Stimulated activated naive CD8-positive, alpha-beta T cell treated with anti-CD3 and anti-CD28 coated beads, Interleukin-15, Interleukin-2, amounts not matched to agents 100 ng/mL and 50 ng/mL, for 24 hours (primary cell): ENCODE measurements around the gene WDR87.

Source experiments
- H3K27ac Mint-ChIP-seq: one replicate; pipeline ENCODE4 v1.8.0; 2021; ENCODE audit warnings: mild to moderate bottlenecking, mixed read lengths
- H3K27me3 Mint-ChIP-seq: one replicate; pipeline ENCODE4 v1.8.0; 2021; ENCODE audit warnings: mixed read lengths
- H3K36me3 Mint-ChIP-seq: one replicate; pipeline ENCODE4 v1.8.0; 2021; ENCODE audit warnings: low read depth, mixed read lengths
- H3K4me1 Mint-ChIP-seq: one replicate; pipeline ENCODE4 v1.8.0; 2021; ENCODE audit warnings: low read depth, mixed read lengths
- H3K4me3 Mint-ChIP-seq: one replicate; pipeline ENCODE4 v1.8.0; 2021; ENCODE audit warnings: mild to moderate bottlenecking, mixed read lengths
- H3K9me3 Mint-ChIP-seq: one replicate; pipeline ENCODE4 v1.8.0; 2021; ENCODE audit warnings: mixed read lengths

WDR87 gene

GRCh38 chr19:37905946-37906868 is at the start of gene WDR87:
Gene WDR87 (minus strand): TSS chr19:37906594. CDS start chr19:37898239, 8,355 bp downstream.
- Mint-ChIP-seq H3K4me1 (peaks cover 38% of the 10 kb centered on the region), H3K27ac (peak within 1 kb of the TSS; percentile 85), H3K36me3 (no peaks in the 10 kb centered on the region), H3K9me3 (no peaks in the 10 kb centered on the region), H3K27me3 (no peaks in the 10 kb centered on the region), H3K4me3 (peak within 1 kb of the TSS; percentile 86)

DNA sequence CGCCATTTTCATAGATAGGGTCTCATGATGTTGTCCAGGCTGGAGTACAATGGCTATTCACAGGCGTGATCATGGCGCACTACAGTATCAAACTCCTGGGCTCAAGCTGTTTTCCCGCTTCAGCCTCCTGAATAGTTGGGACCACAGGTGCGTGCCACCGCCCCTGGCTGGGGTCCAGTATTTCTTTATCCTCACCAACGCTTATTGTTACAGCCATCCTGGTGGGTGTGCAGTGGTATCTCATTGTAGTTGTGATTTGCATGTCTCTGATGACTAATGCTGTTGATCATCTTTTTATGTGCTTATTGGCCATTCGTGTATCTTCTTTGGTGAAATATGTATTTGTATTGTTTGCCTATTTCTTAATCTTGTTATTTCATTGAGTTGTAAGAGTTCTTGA is 49.6 kb upstream of the WDR87 start:
- H3K4me3 Mint-ChIP-seq: no peak overlapping the region
- no peaks in the 10 kb centered on the region for H3K27me3 Mint-ChIP-seq
- H3K9me3 Mint-ChIP-seq: peaks cover 8% of the 10 kb centered on the region
- peaks cover 18% of the 10 kb centered on the region for H3K36me3 Mint-ChIP-seq
- H3K4me1 Mint-ChIP-seq: peaks cover 22% of the 10 kb centered on the region
- H3K27ac Mint-ChIP-seq: no peak overlapping the region

DNA sequence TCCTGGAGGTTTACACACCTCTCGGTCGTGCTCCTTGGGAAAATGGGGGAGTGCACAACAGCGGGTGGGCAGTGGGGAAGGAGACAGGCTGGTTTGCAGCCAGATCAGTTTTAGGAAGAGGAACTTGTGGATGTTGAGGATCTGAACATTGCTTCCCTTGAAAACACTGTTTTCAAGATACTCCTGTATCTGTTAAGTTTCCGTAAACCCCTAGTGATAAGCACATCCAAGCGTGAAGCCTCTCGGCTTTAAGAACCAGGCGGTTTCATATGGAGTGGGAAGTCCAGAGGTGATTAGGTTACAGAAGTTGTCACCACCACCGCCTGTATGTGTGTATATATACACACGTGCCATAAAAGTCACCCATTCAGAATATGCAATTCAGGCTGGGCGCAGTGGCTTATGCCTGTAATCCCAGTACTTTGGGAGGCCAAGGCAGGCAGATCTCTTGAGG is 48.1 kb upstream of the WDR87 start:
- peaks cover 8% of the 10 kb centered on the region for H3K9me3 Mint-ChIP-seq
- peaks cover 19% of the 10 kb centered on the region for H3K36me3 Mint-ChIP-seq
- no peak overlapping the region for H3K27ac Mint-ChIP-seq
- peaks cover 28% of the 10 kb centered on the region for H3K4me1 Mint-ChIP-seq
- no peak overlapping the region for H3K4me3 Mint-ChIP-seq
- H3K27me3 Mint-ChIP-seq: no peaks in the 10 kb centered on the region

DNA sequence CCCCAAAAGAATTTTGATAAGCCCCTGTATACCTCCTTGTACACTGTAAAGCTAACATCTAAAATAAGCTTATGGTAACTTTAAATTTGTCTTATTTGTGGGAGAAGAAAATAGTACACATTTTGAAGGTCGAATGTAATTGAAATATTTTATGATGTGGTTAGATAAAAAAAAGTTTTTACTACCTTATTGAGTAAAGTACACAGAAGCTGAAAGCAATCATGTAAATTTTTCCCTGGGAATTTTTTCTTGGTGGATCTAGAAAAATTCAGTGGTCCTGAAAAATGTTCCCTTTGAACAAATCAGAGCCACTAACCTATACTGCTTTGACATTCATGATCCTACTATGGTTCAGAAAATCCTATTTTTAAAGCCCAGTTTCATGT is 47.5 kb upstream of the WDR87 start:
- peaks cover 8% of the 10 kb centered on the region for H3K9me3 Mint-ChIP-seq
- no peaks in the 10 kb centered on the region for H3K27me3 Mint-ChIP-seq
- H3K27ac Mint-ChIP-seq: peak overlapping the region; percentile 16
- peaks cover 28% of the 10 kb centered on the region for H3K4me1 Mint-ChIP-seq
- H3K4me3 Mint-ChIP-seq: no peak overlapping the region
- H3K36me3 Mint-ChIP-seq: peaks cover 19% of the 10 kb centered on the region

DNA sequence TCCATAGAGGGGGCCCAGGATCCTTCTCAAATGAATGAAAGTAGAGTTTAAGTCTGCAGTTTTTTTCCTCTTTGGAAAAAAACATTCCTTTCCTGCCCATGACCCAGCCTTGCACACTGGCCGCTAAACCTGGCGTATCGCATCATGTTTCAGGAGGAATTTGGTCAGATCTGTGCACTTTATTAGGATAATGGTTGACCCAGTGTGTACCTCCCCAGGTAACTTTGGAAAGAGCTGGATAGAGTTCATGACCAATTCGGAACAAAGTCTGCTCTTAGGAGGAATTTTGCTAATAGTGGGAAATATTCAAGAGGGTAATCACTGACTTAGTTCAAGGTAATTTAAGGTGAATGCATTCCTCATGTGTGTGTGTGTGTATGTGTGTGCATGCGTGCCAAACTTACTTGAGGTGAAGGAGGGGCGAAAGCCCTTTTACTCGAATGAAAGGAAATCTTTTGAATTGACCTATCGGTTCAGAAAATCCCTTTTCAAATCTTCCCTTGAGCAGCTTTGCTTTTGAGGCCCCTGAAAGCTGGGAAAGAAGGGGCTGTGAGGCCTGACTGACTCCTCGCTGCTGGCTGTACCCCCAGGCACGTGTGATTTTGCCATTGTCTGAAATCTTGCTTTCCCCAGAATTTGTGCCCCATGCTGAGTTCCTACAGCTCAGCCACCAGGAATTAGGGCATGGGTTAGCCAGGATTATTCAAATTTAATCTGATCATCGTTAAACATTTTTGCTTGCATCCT is 47.0 kb upstream of the WDR87 start:
- H3K27ac Mint-ChIP-seq: peak overlapping the region; percentile 16
- peaks cover 32% of the 10 kb centered on the region for H3K4me1 Mint-ChIP-seq
- H3K4me3 Mint-ChIP-seq: no peak overlapping the region
- H3K27me3 Mint-ChIP-seq: no peaks in the 10 kb centered on the region
- H3K36me3 Mint-ChIP-seq: peaks cover 15% of the 10 kb centered on the region
- peaks cover 8% of the 10 kb centered on the region for H3K9me3 Mint-ChIP-seq

DNA sequence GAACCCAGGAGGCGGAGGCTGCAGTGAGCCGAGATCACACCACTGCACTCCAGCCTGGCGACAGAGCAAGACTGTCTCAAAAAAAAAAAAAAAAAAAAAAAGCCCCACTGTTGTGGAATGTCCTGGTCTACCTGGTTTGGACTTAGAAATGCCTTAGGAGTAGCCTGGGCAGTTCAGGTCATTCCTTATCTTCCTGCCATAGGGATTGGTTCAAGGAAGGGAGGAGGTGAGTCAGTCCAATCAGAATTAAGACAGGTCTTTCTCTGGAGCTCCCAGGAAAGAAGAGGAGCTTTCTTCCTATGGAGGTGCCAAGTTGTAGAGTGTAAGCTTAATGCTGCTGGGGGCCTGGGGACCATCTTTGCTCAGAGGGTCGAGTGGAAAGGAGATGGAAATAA is 45.4 kb upstream of the WDR87 start:
- H3K9me3 Mint-ChIP-seq: peaks cover 8% of the 10 kb centered on the region
- peaks cover 28% of the 10 kb centered on the region for H3K4me1 Mint-ChIP-seq
- H3K36me3 Mint-ChIP-seq: peaks cover 13% of the 10 kb centered on the region
- H3K27me3 Mint-ChIP-seq: no peaks in the 10 kb centered on the region
- H3K27ac Mint-ChIP-seq: no peak overlapping the region
- no peak overlapping the region for H3K4me3 Mint-ChIP-seq

DNA sequence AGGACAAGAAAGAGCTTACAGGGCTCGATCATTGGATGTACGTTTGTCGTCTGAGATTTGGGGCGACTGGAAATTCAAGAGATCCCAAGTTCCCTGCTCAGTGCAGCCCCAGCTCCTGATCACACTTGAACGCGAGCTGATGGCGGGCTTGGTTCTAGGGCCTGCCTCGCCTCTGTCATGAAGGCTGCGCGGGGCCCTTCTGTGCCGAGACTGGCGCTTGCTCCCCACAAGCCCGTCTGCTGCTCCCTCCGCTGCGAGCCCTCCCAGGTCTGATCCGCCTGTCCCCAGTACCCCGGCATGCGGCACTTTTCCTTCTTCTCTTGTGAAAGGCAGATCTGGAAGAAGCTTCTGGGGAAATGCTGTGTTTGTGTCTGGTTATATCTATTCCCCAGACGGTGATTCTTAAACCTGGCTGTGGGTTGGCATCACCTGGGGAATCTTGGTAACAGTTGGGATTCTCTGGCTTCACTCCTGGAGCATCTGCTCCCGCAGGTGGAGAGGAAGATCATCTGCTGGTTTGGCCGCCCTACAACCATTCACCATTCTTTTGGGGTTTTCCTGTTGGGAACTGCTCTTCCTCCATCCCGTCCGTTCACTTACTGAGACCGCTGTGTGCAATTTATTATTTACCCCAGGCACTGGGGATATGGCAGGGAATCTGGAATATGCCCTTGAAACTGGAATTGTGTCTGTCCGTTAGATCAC is 44.2 kb upstream of the WDR87 start:
- Mint-ChIP-seq H3K4me3 (no peak overlapping the region), H3K36me3 (peaks cover 8% of the 10 kb centered on the region), H3K4me1 (peaks cover 23% of the 10 kb centered on the region), H3K27me3 (no peaks in the 10 kb centered on the region), H3K27ac (peak overlapping the region; percentile 68), H3K9me3 (peaks cover 2% of the 10 kb centered on the region)

DNA sequence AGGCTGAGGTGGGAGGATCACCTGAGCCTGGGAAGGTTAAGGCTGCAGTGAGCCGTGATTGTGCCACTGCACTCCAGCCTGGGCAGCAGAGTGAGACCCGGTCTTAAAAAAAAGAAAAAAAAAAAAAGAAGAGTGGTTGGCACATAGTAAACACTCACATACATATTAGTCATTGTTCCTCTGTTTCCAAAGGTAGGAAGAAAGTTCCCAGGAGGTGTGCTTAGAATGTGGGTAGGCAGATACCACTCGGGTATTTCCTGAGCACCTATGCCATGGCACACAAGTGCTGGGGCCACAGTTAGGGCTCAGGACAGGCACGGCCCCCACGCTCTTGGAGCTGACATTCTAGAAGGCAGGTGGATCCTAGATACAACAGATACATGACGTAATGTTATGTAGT is 42.0 kb upstream of the WDR87 start:
- peaks cover 15% of the 10 kb centered on the region for H3K4me1 Mint-ChIP-seq
- H3K27me3 Mint-ChIP-seq: no peaks in the 10 kb centered on the region
- no peaks in the 10 kb centered on the region for H3K9me3 Mint-ChIP-seq
- peaks cover 5% of the 10 kb centered on the region for H3K36me3 Mint-ChIP-seq
- no peak overlapping the region for H3K27ac Mint-ChIP-seq
- H3K4me3 Mint-ChIP-seq: no peak overlapping the region

DNA sequence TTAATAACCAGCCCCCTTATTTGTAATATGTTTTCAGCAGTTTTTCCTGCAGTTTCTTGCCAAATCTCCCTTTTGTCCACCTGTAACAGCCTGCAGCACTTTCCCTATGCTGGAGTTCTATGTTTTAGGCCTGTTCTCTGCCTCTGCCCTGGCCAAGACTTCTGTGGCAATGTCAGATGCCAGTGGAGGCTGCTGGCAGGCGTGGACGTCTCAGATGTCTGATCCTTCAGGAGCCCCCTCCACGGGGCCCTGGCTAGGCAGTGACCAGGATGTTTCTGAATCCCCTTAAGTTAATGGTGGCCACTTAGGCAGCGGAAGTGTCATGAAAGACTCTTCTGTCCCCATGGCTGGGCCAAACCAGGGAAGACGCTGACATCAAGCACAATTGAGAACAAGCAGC is 41.4 kb upstream of the WDR87 start:
- H3K27ac Mint-ChIP-seq: no peak overlapping the region
- no peaks in the 10 kb centered on the region for H3K27me3 Mint-ChIP-seq
- H3K4me3 Mint-ChIP-seq: no peak overlapping the region
- peaks cover 15% of the 10 kb centered on the region for H3K4me1 Mint-ChIP-seq
- H3K36me3 Mint-ChIP-seq: peaks cover 5% of the 10 kb centered on the region
- no peaks in the 10 kb centered on the region for H3K9me3 Mint-ChIP-seq

DNA sequence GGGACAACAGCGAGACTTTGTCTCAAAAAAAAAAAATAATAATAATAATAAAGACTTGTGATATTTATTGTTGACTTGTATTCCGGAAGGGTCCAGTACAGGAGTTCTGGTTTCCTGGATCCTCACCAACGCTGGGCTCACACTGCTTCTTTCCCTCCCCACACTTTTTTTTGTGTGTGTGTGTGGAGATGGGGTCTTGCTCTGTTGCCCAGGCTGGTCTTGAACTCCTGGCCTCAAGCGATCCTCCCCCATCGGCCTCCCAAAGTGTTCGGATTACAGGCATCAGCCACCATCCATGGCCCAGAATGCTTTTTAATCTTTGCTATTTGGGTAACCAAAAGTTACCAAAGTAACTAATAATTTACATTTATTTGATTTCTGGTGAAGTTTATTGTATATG is 39.7 kb upstream of the WDR87 start:
- no peak overlapping the region for H3K27ac Mint-ChIP-seq
- H3K4me3 Mint-ChIP-seq: no peak overlapping the region
- H3K27me3 Mint-ChIP-seq: no peaks in the 10 kb centered on the region
- no peaks in the 10 kb centered on the region for H3K9me3 Mint-ChIP-seq
- peaks cover 16% of the 10 kb centered on the region for H3K4me1 Mint-ChIP-seq
- peaks cover 2% of the 10 kb centered on the region for H3K36me3 Mint-ChIP-seq

GRCh38 chr19:37943480-37943879 is 37.1 kb upstream of the WDR87 start:
- Mint-ChIP-seq H3K9me3 (no peaks in the 10 kb centered on the region), H3K36me3 (no peaks in the 10 kb centered on the region), H3K27ac (no peak overlapping the region), H3K4me3 (no peak overlapping the region), H3K27me3 (no peaks in the 10 kb centered on the region), H3K4me1 (peaks cover 6% of the 10 kb centered on the region)

GRCh38 chr19:37942516-37942902 is 36.1 kb upstream of the WDR87 start:
- no peaks in the 10 kb centered on the region for H3K27me3 Mint-ChIP-seq
- peaks cover 9% of the 10 kb centered on the region for H3K4me1 Mint-ChIP-seq
- no peaks in the 10 kb centered on the region for H3K36me3 Mint-ChIP-seq
- H3K27ac Mint-ChIP-seq: no peak overlapping the region
- no peaks in the 10 kb centered on the region for H3K9me3 Mint-ChIP-seq
- H3K4me3 Mint-ChIP-seq: no peak overlapping the region

- no peaks in the 10 kb centered on the region for H3K9me3 Mint-ChIP-seq
- H3K4me3 Mint-ChIP-seq: no peak overlapping the region
- no peak overlapping the region for H3K27ac Mint-ChIP-seq
- H3K27me3 Mint-ChIP-seq: no peaks in the 10 kb centered on the region
- H3K4me1 Mint-ChIP-seq: peaks cover 9% of the 10 kb centered on the region
- H3K36me3 Mint-ChIP-seq: no peaks in the 10 kb centered on the region
Measured at GRCh38 chr19:37941782-37942515, 35.6 kb upstream of the WDR87 start.

DNA sequence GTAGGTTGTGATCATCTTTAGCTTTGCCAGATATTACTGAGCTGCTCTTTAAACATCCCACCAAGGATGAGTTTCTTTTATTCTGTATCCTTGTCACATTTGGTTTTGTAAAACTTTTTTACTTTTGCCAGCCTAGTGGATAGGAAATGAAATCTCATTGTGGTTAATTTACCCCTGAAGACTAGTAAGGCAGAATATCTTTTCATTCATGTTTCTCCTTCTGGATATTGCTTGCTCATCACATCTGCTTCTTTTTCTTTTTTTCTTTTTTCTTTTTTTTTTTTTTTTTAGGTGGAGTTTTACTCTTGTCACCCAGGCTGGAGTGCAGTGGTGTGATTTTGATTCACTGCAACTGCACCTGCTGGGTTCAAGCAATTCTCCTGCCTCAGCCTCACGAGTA is 32.0 kb upstream of the WDR87 start:
- Mint-ChIP-seq H3K9me3 (no peaks in the 10 kb centered on the region), H3K4me1 (peaks cover 16% of the 10 kb centered on the region), H3K36me3 (peaks cover 34% of the 10 kb centered on the region), H3K27me3 (no peaks in the 10 kb centered on the region), H3K27ac (no peak overlapping the region), H3K4me3 (no peak overlapping the region)
